ENCODE data around the gene DCDC2B. TPM values are rescaled to one million over a fixed set of nuclear protein-coding genes. Genes with fewer than 3 reads are reported as not detected.

The DCDC2B gene
- total and polyA plus RNA-seq, 7 donors = 0.04 TPM; not detected in 6

DNA sequence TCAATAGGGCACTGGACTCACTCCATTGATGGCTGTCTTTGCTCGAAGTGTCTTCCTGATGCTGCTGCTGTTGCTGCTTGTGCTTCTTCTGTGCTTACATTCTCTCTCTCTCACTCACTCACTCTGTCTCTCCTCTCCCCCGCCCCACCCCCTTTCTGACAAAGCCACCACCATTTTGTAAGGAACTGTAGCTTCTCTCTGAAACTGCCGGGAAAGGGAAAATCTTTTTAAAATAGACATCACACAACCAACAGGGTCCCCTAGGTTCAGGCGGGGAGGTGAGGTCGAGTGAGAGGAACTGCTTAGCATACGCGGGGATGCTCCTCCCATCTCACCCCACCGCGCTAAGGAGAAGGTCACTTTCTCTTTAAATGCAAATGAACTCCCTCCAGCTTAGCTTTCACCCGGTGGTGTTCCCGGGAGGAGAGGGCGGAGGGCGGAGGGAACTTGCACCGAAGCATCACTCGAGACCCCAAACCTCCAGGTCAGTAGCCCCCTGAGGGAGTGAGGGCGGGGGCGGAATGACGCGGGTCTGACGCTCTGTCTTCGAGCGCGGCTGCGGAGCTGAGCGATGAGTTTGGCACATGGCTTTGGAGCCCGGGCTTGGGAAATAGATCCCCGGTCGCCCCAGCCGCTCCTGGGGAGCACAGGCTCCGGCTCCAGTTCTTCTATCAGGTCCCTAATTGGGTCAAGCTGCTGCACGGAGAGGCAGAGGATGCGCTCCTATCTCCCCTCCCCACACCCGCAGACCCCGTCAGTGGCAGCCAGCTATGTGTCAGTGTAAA, 8.5 kb upstream of the DCDC2B start, which contains the start of gene CCDC28B:
Gene CCDC28B (plus strand): TSS at position 370 of the 785 bp plus-strand sequence. CDS start 1,341 bp downstream, outside the sequence.
- Histone ChIP-seq H3K27me3 (no peaks in the 10 kb centered on the region), H3K4me3 (peak within 1 kb of the TSS; percentile 59 to 77 (median 64)), H3K9me3 (no peaks in the 10 kb centered on the region), H3K27ac (peak within 1 kb of the TSS; percentile 85 to 90 (median 88)), H3K4me1 (peaks cover 0 to 40% (median 30%) of the 10 kb centered on the region in 4 donors), H3K36me3 (peaks cover 0 to 28% (median 10%) of the 10 kb centered on the region in 4 donors)
- peak; percentile 90 for DNase-seq
- TF ChIP-seq POLR2AphosphoS5 (IDR thresholded peaks at IDR 0.05) = peak; percentile 39 to 61 (median 41)
- TF ChIP-seq, protein P1, sequence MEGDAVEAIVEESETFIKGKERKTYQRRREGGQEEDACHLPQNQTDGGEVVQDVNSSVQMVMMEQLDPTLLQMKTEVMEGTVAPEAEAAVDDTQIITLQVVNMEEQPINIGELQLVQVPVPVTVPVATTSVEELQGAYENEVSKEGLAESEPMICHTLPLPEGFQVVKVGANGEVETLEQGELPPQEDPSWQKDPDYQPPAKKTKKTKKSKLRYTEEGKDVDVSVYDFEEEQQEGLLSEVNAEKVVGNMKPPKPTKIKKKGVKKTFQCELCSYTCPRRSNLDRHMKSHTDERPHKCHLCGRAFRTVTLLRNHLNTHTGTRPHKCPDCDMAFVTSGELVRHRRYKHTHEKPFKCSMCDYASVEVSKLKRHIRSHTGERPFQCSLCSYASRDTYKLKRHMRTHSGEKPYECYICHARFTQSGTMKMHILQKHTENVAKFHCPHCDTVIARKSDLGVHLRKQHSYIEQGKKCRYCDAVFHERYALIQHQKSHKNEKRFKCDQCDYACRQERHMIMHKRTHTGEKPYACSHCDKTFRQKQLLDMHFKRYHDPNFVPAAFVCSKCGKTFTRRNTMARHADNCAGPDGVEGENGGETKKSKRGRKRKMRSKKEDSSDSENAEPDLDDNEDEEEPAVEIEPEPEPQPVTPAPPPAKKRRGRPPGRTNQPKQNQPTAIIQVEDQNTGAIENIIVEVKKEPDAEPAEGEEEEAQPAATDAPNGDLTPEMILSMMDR (IDR thresholded peaks at IDR 0.05) = no peak
- intact Hi-C loops (cut with DNase I) = no loop called here
- WGBS, 2 donors = 1% methylated on average over 34 of the region's 34 CpGs

DNA sequence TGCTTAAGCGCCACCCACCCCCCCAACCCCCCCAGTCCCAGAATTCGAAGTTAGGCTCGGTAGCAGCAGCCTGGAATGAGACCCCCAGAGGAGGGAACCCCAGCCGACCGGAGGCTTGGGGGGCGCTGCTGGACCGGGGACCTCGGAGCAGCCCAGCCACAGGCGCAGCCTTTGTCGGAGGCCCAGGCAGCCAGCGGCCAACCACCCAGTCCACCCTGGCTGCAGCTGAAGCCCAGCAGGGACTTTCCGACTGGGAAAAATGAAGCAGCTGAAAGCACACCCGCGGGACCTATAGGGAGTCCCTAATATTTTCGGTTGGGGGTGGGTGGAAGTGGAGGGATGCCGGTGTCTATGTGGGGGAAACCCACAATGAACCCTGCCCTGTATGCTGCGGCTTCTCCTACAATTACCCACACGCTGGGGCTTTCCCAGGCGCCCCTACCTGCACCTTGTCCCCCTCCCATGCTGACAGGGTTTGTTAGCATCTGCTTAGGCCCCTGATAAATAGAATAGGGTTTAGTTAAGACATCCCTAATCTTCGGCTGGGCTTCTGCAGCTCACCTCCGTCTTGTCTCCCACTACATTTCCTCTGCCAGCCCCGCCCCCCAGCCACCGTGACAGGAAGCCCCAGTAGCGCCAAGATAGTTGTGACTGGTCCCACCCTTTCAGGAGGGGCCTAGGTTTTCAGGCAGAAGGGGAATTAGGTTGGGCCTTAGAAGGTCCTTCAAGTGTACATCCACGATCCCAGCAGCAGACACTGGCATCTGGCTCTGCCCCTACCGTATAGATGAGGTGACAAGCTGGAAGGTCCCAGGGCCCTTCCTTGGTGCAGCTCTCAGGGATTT, 7.7 kb upstream of the DCDC2B start:
- DNase-seq = peak; percentile 87
- no peaks in the 10 kb centered on the region for H3K27me3 ChIP-seq
- peaks cover 0 to 46% (median 35%) of the 10 kb centered on the region in 4 donors for H3K4me1 ChIP-seq
- no peaks in the 10 kb centered on the region for H3K9me3 ChIP-seq
- peak overlapping the region; percentile 59 to 77 (median 64) for H3K4me3 ChIP-seq
- 3 to 5% methylated on average over 26 of the region's 26 CpGs for WGBS, 2 donors
- H3K36me3 ChIP-seq = peaks cover 0 to 19% (median 5%) of the 10 kb centered on the region in 4 donors
- H3K27ac ChIP-seq = peak overlapping the region; percentile 85 to 90 (median 88)
- intact Hi-C loops (cut with DNase I) = no loop called here
- TF ChIP-seq POLR2A (IDR thresholded peaks at IDR 0.05) (no peak), EP300 (IDR thresholded peaks at IDR 0.05) (no peak), POLR2AphosphoS5 (IDR thresholded peaks at IDR 0.05) (no peak)
- TF ChIP-seq, protein P1 (IDR thresholded peaks at IDR 0.05) = no peak

DNA sequence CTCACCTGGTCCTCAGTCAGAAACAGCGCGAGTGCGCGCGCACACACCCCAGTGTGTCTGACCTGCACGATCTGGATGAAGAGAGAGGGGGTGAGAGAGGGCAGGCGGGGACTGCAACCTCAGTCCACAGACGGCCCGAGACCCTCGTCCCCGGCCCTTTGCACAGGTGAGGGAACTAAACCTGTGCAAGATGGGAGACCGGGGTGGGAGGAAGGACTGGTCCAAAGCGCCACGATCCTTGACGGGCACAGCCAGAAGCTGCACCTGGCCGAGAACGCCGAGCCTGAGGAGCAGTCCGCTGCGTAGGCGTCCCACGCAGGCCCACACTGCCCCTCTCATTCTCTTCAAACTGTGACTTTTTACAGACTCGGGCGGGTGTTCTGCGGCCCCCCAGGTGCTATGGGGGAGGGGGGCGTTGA, 3.9 kb upstream of the DCDC2B start:
- WGBS, 2 donors = 12 to 51% methylated on average over 26 of the region's 26 CpGs
- peaks cover 0 to 44% (median 32%) of the 10 kb centered on the region in 4 donors for H3K4me1 ChIP-seq
- intact Hi-C loops (cut with DNase I) = loop anchor here (5.0 kb wide), 1 partner anchor 187 kb away; the partner anchor contains the start of gene BSDC1
- peak overlapping the region; percentile 25 to 68 (median 66) for H3K27ac ChIP-seq
- H3K36me3 ChIP-seq = no peaks in the 10 kb centered on the region
- H3K27me3 ChIP-seq = no peaks in the 10 kb centered on the region
- peak overlapping the region; percentile 33 to 62 (median 60) for H3K4me3 ChIP-seq
- DNase-seq = no peak
- TF ChIP-seq EP300 (IDR thresholded peaks at IDR 0.05) (no peak), POLR2AphosphoS5 (IDR thresholded peaks at IDR 0.05) (no peak), POLR2A (IDR thresholded peaks at IDR 0.05) (no peak)
- TF ChIP-seq, protein P1 (IDR thresholded peaks at IDR 0.05) = no peak
- H3K9me3 ChIP-seq = no peaks in the 10 kb centered on the region

DNA sequence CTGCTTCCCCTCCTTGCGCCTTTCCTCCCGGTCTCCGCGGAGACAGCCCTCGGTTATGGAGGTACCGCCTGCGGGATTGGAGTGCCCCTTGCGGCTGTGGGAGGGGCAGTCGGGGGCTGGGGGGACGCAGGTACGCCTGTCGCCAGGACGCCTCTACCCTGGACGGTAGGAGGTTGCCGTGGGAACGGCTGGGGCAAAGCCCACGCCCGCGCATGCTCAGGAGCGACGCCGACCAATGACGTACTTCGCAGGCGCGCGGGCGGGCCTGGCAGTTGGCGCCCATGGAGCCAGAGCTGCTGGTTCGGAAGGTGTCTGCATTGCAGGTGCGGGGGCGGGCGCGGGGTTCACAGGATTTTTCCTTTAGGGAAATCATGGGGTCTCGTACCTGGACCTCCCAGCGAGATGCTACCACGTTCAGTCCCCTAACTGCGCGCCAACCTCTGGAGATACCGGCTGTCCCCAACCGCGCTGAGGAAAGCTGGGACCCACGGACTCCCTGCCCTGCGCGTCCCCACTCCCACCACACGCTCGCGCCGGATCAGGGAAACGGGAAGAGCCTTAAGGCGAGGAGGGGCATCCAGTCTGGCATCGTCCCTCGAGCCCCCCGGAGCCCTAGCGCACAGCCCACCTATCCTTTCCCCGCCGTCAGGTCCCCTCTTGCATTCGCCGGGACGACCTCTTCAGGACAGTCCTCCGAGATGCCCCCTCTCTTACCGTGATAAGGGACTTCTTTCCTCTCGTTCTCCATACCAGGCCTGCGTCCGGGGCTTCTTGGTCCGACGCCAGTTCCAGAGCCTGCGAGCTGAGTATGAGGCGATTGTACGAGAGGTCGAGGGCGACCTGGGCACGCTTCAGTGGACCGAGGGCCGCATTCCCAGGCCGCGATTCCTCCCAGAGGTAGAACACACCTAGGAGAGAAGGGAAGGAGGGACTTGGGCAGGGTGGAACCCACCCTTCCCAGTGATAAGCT, 3.2 kb upstream of the DCDC2B start, which contains the start of gene IQCC:
Gene IQCC (plus strand): TSS at position 271 of the 970 bp plus-strand sequence. CDS start 11 bp downstream, at position 282.
- intact Hi-C loops (cut with DNase I) = loop anchor here (5.0 kb wide), 1 partner anchor 187 kb away; the partner anchor contains the start of gene BSDC1
- WGBS, 2 donors = 1 to 2% methylated on average over 77 of the region's 77 CpGs

More for the DNA sequence above, 3.2 kb upstream of the DCDC2B start, which contains the start of gene IQCC:
- H3K27me3 ChIP-seq = no peaks in the 10 kb centered on the region
- H3K36me3 ChIP-seq = no peaks in the 10 kb centered on the region
- H3K4me3 ChIP-seq = peak within 1 kb of the TSS; percentile 33 to 62 (median 60)
- H3K9me3 ChIP-seq = no peaks in the 10 kb centered on the region
- H3K4me1 ChIP-seq = peaks cover 0 to 42% (median 29%) of the 10 kb centered on the region in 4 donors
- DNase-seq = peak; percentile 93
- peak within 1 kb of the TSS; percentile 25 to 68 (median 66) for H3K27ac ChIP-seq
- TF ChIP-seq POLR2AphosphoS5 (IDR thresholded peaks at IDR 0.05) (peak; percentile 69 to 84 (median 81)), EP300 (IDR thresholded peaks at IDR 0.05) (no peak)

Measured in sigmoid colon (tissue), 7 donors.